HepG2 (cell line): ENCODE results near the gene DNAJA1. TPM values are rescaled to one million over a fixed set of nuclear protein-coding genes. Genes with fewer than 3 reads are reported as not detected.

Experiments
- FOSL1 ChIP-seq: sonication (generic); formaldehyde crosslinking; IDR thresholded peaks from 2 replicates; pipeline ENCODE4 v1.9.0; 2021; ENCODE audit warnings: missing genetic modification reagents, borderline replicate concordance
- GATA4 ChIP-seq: sonication (generic); IDR thresholded peaks from 2 replicates; pipeline ENCODE4 v1.6.1; 2016; ENCODE audit warnings: antibody characterized with exemption, low read depth, borderline replicate concordance
- HNRNPLL ChIP-seq: fragments of 200-400 bp; formaldehyde crosslinking; IDR thresholded peaks from 2 replicates; pipeline ENCODE4 v1.6.1; 2017; ENCODE audit warnings: mild to moderate bottlenecking, low read depth, low read length; ENCODE audit not compliant: poor library complexity, severe bottlenecking
- KMT2A ChIP-seq: sonication (generic); formaldehyde crosslinking; IDR thresholded peaks from 2 replicates; pipeline ENCODE4 v1.4.0; 2020; ENCODE audit warnings: missing genetic modification reagents
- NFE2 ChIP-seq: sonication (generic); formaldehyde crosslinking; IDR thresholded peaks from 2 replicates; pipeline ENCODE4 v1.4.0; 2020; ENCODE audit warnings: missing genetic modification reagents
- NONO ChIP-seq, 2 experiments: fragments of 450-650 bp in 1 of 2; sonication (generic) in 1 of 2; formaldehyde crosslinking in 1 of 2; IDR thresholded peaks in 1 of 2; conservative IDR thresholded peaks in 1 of 2; 2 replicates each; pipeline versions ENCODE4 v1.6.1 to v1.8.0; 2017 to 2022; ENCODE audit warnings: mild to moderate bottlenecking in 1 of 2, missing genetic modification reagents in 1 of 2, moderate library complexity in 1 of 2
- NPAS2 ChIP-seq: sonication (generic); formaldehyde crosslinking; IDR thresholded peaks from 2 replicates; pipeline ENCODE4 v1.8.0; 2022; ENCODE audit warnings: mild to moderate bottlenecking, missing genetic modification reagents, borderline replicate concordance
- POLR2AphosphoS2 ChIP-seq: IDR thresholded peaks from 2 replicates; pipeline ENCODE4 v1.6.1; 2011; ENCODE audit warnings: low read depth, low read length, improper control_type of control experiment
- SMARCC2 ChIP-seq: fragments of 450-650 bp; IDR thresholded peaks from 2 replicates; pipeline ENCODE4 v1.6.1; 2017; ENCODE audit warnings: antibody characterized with exemption, mild to moderate bottlenecking
- STAG1 ChIP-seq: sonication (generic); formaldehyde crosslinking; IDR thresholded peaks from 2 replicates; pipeline ENCODE4 v1.4.0; 2020; ENCODE audit warnings: missing genetic modification reagents
- ZBTB38 ChIP-seq: sonication (generic); formaldehyde crosslinking; IDR thresholded peaks from 2 replicates; pipeline ENCODE4 v1.5.1; 2020; ENCODE audit warnings: mild to moderate bottlenecking, missing genetic modification reagents
- ZC3H13 ChIP-seq: sonication (generic); formaldehyde crosslinking; IDR thresholded peaks from 2 replicates; pipeline ENCODE4 v1.8.1; 2023; ENCODE audit warnings: mild to moderate bottlenecking, missing genetic modification reagents, moderate library complexity
- ZNF205 ChIP-seq: IDR thresholded peaks from 2 replicates; pipeline ENCODE4 v1.6.1; 2018; ENCODE audit warnings: missing biosample characterization, missing genetic modification reagents
- ZNF251 ChIP-seq: sonication (generic); formaldehyde crosslinking; IDR thresholded peaks from 2 replicates; pipeline ENCODE4 v1.9.0; 2021; ENCODE audit warnings: mild to moderate bottlenecking, missing genetic modification reagents
- ZNF335 ChIP-seq: sonication (generic); formaldehyde crosslinking; IDR thresholded peaks from 2 replicates; pipeline ENCODE4 v1.4.0; 2020; ENCODE audit warnings: missing genetic modification reagents
- ZNF34 ChIP-seq: sonication (generic); formaldehyde crosslinking; IDR thresholded peaks from 2 replicates; pipeline ENCODE4 v1.4.0; 2020; ENCODE audit warnings: mild to moderate bottlenecking, missing genetic modification reagents, borderline replicate concordance
- ZNF547 ChIP-seq: sonication (generic); formaldehyde crosslinking; IDR thresholded peaks from 2 replicates; pipeline ENCODE4 v1.5.1; 2020; ENCODE audit warnings: mild to moderate bottlenecking, missing genetic modification reagents
- ZNF660 ChIP-seq: sonication (generic); formaldehyde crosslinking; IDR thresholded peaks from 2 replicates; pipeline ENCODE4 v1.5.1; 2020; ENCODE audit warnings: mild to moderate bottlenecking, low read depth, missing genetic modification reagents, borderline replicate concordance
- ZNF720 ChIP-seq: sonication (generic); formaldehyde crosslinking; IDR thresholded peaks from 2 replicates; pipeline ENCODE4 v1.4.0; 2020; ENCODE audit warnings: missing genetic modification reagents
- polyA plus RNA-seq, 8 experiments: library from polyadenylated mRNA; depleted of rRNA in 3 of 8; stranded (reverse) in 7 of 8; unstranded in 1 of 8; fragments of >200 nt; fragmentation: Illumina TruSeq in 4 of 8; extraction: Trizol in 4 of 8; gene quantifications; 2 replicates each; pipeline versions ENCODE4 v1.2.1 to v1.2.3, GENCODE V29; 2011 to 2016; ENCODE audit warnings: low read depth in 4 of 8, missing spikeins in 1 of 8, mixed read lengths in 1 of 8; ENCODE audit not compliant: insufficient read depth in 1 of 8
- total RNA-seq, 5 experiments: library from RNA; depleted of rRNA; stranded (reverse); fragments of >200 nt; fragmentation: Illumina TruSeq; extraction: Trizol; gene quantifications; 2 replicates each; pipeline ENCODE4 v1.2.3, GENCODE V29; 2016; ENCODE audit warnings: low read depth in 1 of 5
- TF ChIP-seq, protein P1 (sequence below), 2 experiments: sonication (generic) in 1 of 2; formaldehyde crosslinking in 1 of 2; IDR thresholded peaks; 2 replicates each; pipeline versions ENCODE4 v1.6.1 to v1.9.0; 2014 to 2022; ENCODE audit warnings: antibody characterized with exemption in 1 of 2, borderline replicate concordance in 1 of 2, inconsistent platforms in 1 of 2, low read depth in 1 of 2, missing genetic modification reagents in 1 of 2
- TF ChIP-seq, protein P2 (sequence below): sonication (generic); formaldehyde crosslinking; conservative IDR thresholded peaks from 2 replicates; pipeline ENCODE4 v1.8.0; 2022; ENCODE audit warnings: missing genetic modification reagents
- TF ChIP-seq, protein P3 (sequence below): sonication (generic); formaldehyde crosslinking; IDR thresholded peaks from 2 replicates; pipeline ENCODE4 v1.8.0; 2022; ENCODE audit warnings: missing genetic modification reagents, low read depth, mild to moderate bottlenecking, borderline replicate concordance

The DNAJA1 gene
- total and polyA plus RNA-seq, 2 of the 13 experiments (the other 11 are each of a cell fraction or from before 2014, with no cell fraction given): 95.9 to 306 TPM

DNA sequence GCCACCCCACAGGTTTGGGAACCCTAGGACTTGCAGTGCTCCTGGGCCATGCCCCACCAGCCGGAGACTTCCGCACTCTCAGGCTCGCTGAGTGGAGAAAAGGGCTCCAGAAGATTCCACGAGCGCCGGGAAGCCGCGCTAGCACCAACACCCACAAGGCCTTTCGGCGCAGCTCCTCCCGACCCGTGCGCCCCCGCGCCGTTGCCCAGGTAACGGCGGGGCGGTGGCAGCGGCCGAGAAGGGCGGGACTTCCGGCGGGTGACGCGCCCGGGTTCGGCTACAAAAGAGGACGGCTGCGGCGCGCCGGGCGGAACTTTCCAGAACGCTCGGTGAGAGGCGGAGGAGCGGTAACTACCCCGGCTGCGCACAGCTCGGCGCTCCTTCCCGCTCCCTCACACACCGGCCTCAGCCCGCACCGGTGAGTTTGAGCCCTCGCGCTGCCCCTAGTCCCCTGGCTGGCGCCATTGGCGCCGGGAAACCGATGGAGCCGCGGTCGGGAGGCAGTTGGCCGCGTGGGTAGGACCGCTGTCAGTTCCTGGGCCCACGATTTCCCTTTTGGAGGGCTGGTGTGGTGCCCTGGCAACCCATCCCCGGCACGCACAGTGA lies at the start of gene DNAJA1 (continued):
- TF ChIP-seq, protein P1, sequence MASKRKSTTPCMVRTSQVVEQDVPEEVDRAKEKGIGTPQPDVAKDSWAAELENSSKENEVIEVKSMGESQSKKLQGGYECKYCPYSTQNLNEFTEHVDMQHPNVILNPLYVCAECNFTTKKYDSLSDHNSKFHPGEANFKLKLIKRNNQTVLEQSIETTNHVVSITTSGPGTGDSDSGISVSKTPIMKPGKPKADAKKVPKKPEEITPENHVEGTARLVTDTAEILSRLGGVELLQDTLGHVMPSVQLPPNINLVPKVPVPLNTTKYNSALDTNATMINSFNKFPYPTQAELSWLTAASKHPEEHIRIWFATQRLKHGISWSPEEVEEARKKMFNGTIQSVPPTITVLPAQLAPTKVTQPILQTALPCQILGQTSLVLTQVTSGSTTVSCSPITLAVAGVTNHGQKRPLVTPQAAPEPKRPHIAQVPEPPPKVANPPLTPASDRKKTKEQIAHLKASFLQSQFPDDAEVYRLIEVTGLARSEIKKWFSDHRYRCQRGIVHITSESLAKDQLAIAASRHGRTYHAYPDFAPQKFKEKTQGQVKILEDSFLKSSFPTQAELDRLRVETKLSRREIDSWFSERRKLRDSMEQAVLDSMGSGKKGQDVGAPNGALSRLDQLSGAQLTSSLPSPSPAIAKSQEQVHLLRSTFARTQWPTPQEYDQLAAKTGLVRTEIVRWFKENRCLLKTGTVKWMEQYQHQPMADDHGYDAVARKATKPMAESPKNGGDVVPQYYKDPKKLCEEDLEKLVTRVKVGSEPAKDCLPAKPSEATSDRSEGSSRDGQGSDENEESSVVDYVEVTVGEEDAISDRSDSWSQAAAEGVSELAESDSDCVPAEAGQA (IDR thresholded peaks at IDR 0.05; ENCODE audit: low read depth): peak; percentile 43; the same call in 1 of the 2 replicates
- TF ChIP-seq, protein P1 (CRISPR knock-in tag; IDR thresholded peaks at IDR 0.05; ENCODE audit: borderline replicate concordance): no peak
- no peak for TF ChIP-seq SMARCC2
- TF ChIP-seq NFE2 (CRISPR knock-in tag): no peak
- peak; percentile 83; the same call in 1 of the 2 replicates for TF ChIP-seq GATA4
- peak; percentile 95 for TF ChIP-seq ZNF205
- TF ChIP-seq POLR2AphosphoS2: peak; percentile 81; the same call in 1 of the 2 replicates
- TF ChIP-seq ZNF335: peak; percentile 50; the same call in 1 of the 2 replicates
- 0 out of 2 replicates have a peak, but pooled peaks have one; percentile 61 for TF ChIP-seq KMT2A
- TF ChIP-seq ZBTB38: peak; percentile 82; the same call in 1 of the 2 replicates
- TF ChIP-seq STAG1 (CRISPR knock-in tag): no peak
- TF ChIP-seq FOSL1 (CRISPR knock-in tag): no peak
- 0 out of 2 replicates have a peak, but pooled peaks have one; percentile 18 for TF ChIP-seq ZNF720
- TF ChIP-seq NONO (IDR thresholded peaks at IDR 0.05): no peak
- peak; percentile 94 for TF ChIP-seq NONO (CRISPR knock-in tag; conservative IDR thresholded peaks at IDR 0.05)
- peak; percentile 77 for TF ChIP-seq HNRNPLL
- peak; percentile 38; the same call in 1 of the 2 replicates for TF ChIP-seq ZNF251 (CRISPR knock-in tag)
- TF ChIP-seq, protein P2, sequence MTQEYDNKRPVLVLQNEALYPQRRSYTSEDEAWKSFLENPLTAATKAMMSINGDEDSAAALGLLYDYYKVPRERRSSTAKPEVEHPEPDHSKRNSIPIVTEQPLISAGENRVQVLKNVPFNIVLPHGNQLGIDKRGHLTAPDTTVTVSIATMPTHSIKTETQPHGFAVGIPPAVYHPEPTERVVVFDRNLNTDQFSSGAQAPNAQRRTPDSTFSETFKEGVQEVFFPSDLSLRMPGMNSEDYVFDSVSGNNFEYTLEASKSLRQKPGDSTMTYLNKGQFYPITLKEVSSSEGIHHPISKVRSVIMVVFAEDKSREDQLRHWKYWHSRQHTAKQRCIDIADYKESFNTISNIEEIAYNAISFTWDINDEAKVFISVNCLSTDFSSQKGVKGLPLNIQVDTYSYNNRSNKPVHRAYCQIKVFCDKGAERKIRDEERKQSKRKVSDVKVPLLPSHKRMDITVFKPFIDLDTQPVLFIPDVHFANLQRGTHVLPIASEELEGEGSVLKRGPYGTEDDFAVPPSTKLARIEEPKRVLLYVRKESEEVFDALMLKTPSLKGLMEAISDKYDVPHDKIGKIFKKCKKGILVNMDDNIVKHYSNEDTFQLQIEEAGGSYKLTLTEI (CRISPR knock-in tag): no peak
- TF ChIP-seq ZNF547: peak; percentile 75
- TF ChIP-seq, protein P3, sequence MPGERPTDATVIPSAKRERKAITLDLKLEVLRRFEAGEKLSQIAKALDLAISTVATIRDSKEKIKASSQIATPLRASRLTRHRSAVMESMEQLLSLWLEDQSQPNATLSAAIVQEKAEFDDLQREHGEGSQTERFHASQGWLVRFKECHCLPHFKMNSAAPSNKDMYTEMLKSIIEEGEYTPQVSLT (CRISPR knock-in tag): no peak
- no peak for TF ChIP-seq ZNF34 (CRISPR knock-in tag)
- no peak for TF ChIP-seq ZNF660
- TF ChIP-seq NPAS2: no peak
- TF ChIP-seq ZC3H13 (CRISPR knock-in tag): peak; percentile 93
